K562 (cell line): Measurements from ENCODE around the gene TMC8. TPM values are rescaled to one million over a fixed set of nuclear protein-coding genes. Genes with fewer than 3 reads are reported as not detected.

ENCODE experiments used
- ATAC-seq: fragments of 200-7000 bp; cut with Tn5 transposase; 3 replicates; pipeline ENCODE4 v1.9.1; 2020; ENCODE audit warnings: moderate library complexity
- BruUV-seq: library from RNA; stranded (reverse); fragments of 400-500 nt; replicated peaks from 2 replicates; lab custom pipeline; 2021; lab: Mats Ljungman, UMichigan
- CTCF ChIA-PET: fragments of 300-600 bp; formaldehyde crosslinking; extraction: SDS; loops from one replicate; lab custom pipeline; 2021; ENCODE audit warnings: low intra/inter-chr PET ratio; lab: Yijun Ruan, JAX
- POLR2A ChIA-PET: fragments of 300-600, 350-650 bp; sonication (Branson Sonifier 250); formaldehyde crosslinking; extraction: SDS; loops from one replicate; lab custom pipeline; 2021; ENCODE audit warnings: antibody characterized with exemption, inconsistent platforms; lab: Yijun Ruan, JAX
- DNase-seq, 4 experiments: peaks; one replicate each; pipeline versions ENCODE4 v3.0.0 to v3.0.0-alpha.2; 2011 to 2018; ENCODE audit warnings: low spot score in 3 of 4, mixed read lengths in 3 of 4; ENCODE audit errors: extremely low read depth in 1 of 4
- FAIRE-seq: peaks from 2 replicates; lab custom pipeline; 2011; peaks lifted over from hg19 to GRCh38; lab: Jason Lieb, UNC
- H2AFZ ChIP-seq: 2 replicates; pipeline ENCODE4 v1.6.0; 2011; ENCODE audit warnings: low read depth, low read length, control low read depth, inconsistent platforms
- H3K27ac ChIP-seq: fragments of 200-600 bp; 3 replicates; pipeline ENCODE4 v1.8.0; 2011; ENCODE audit warnings: low read depth, mild to moderate bottlenecking, control low read depth, inconsistent platforms, low read length, moderate library complexity, mixed read lengths; ENCODE audit errors: extremely low read depth
- H3K27me3 ChIP-seq, 2 experiments: fragments of 300-600 bp in 1 of 2; 2 replicates in 1 of 2; 3 replicates in 1 of 2; pipeline versions ENCODE4 v1.6.0 to v1.8.0; 2011; ENCODE audit warnings: inconsistent platforms in 2 of 2, low read length in 2 of 2, mild to moderate bottlenecking in 1 of 2, mixed read lengths in 1 of 2, moderate library complexity in 1 of 2; ENCODE audit not compliant: control insufficient read depth in 2 of 2, insufficient read depth in 2 of 2
- H3K36me3 ChIP-seq: fragments of 300-600 bp; 3 replicates; pipeline ENCODE4 v1.8.0; 2011; ENCODE audit warnings: mild to moderate bottlenecking, low read length, inconsistent platforms; ENCODE audit not compliant: control insufficient read depth, insufficient read depth
- H3K4me1 ChIP-seq, 2 experiments: fragments of 200-600 bp in 1 of 2; replicated peaks in 1 of 2; 2 replicates in 1 of 2; 3 replicates in 1 of 2; pipeline versions ENCODE4 v1.5.1 to v1.8.0; 2011; ENCODE audit warnings: inconsistent platforms in 2 of 2, low read length in 2 of 2, mild to moderate bottlenecking in 1 of 2, mixed read lengths in 1 of 2, moderate library complexity in 1 of 2; ENCODE audit not compliant: control insufficient read depth in 2 of 2, insufficient read depth in 2 of 2
- H3K4me2 ChIP-seq: 2 replicates; pipeline ENCODE4 v1.6.1; 2011; ENCODE audit warnings: low read length, control low read depth, inconsistent platforms, mixed read lengths; ENCODE audit not compliant: insufficient read depth
- H3K4me3 ChIP-seq: fragments of 200-600 bp; sonication (generic), shearing (Covaris generic); 2 replicates; pipeline ENCODE4 v1.5.1; 2016; ENCODE audit warnings: control low read depth, inconsistent platforms
- H3K79me2 ChIP-seq: fragments of 200-600 bp; 3 replicates; pipeline ENCODE4 v1.8.0; 2011; ENCODE audit warnings: low read length, inconsistent platforms; ENCODE audit not compliant: control insufficient read depth, insufficient read depth
- H3K9ac ChIP-seq, 2 experiments: 2 replicates each; pipeline versions ENCODE4 v1.6.0 to v1.6.1; 2011; ENCODE audit warnings: low read depth in 2 of 2, low read length in 2 of 2, control low read depth in 1 of 2, inconsistent platforms in 1 of 2, mild to moderate bottlenecking in 1 of 2, mixed read lengths in 1 of 2; ENCODE audit not compliant: insufficient read depth in 1 of 2
- H3K9me1 ChIP-seq: one replicate; pipeline ENCODE4 v1.6.0; 2011; ENCODE audit warnings: inconsistent platforms, mild to moderate bottlenecking, low read length, moderate library complexity; ENCODE audit not compliant: control insufficient read depth, insufficient read depth
- H3K9me3 ChIP-seq: replicated peaks from 2 replicates; pipeline ENCODE4 v1.5.1; 2011; ENCODE audit warnings: low read depth, low read length, inconsistent platforms; ENCODE audit not compliant: control insufficient read depth, insufficient read depth
- H4K20me1 ChIP-seq: replicated peaks from 2 replicates; pipeline ENCODE4 v1.6.1; 2011; ENCODE audit warnings: low read length, inconsistent platforms, mixed read lengths; ENCODE audit not compliant: control insufficient read depth, insufficient read depth
- FOXP4 ChIP-seq: sonication (generic); formaldehyde crosslinking; IDR thresholded peaks from 2 replicates; pipeline ENCODE4 v1.8.0; 2022; ENCODE audit warnings: mild to moderate bottlenecking, missing genetic modification reagents, borderline replicate concordance
- GTF2A2 ChIP-seq: IDR thresholded peaks from 2 replicates; pipeline ENCODE4 v1.6.1; 2016; ENCODE audit warnings: mild to moderate bottlenecking, missing genetic modification characterization, missing compliant biosample characterization
- PHF21A ChIP-seq: fragments of 450-650 bp; IDR thresholded peaks from 2 replicates; pipeline ENCODE4 v1.6.1; 2017; ENCODE audit warnings: low read depth, borderline replicate concordance
- PML ChIP-seq: IDR thresholded peaks from 2 replicates; pipeline ENCODE4 v1.6.1; 2012; ENCODE audit warnings: low read length, inconsistent platforms
- POLR2A ChIP-seq: fragments of 450-650 bp; conservative IDR thresholded peaks from 2 replicates; pipeline ENCODE4 v1.6.1; 2016
- POLR2B ChIP-seq: fragments of 450-650 bp; IDR thresholded peaks from 2 replicates; pipeline ENCODE4 v1.6.1; 2018; ENCODE audit warnings: low read depth; ENCODE audit not compliant: partially characterized antibody
- RCOR1 ChIP-seq, 2 experiments: IDR thresholded peaks; 2 replicates each; pipeline ENCODE4 v1.6.1; 2012; ENCODE audit warnings: low read depth in 2 of 2, low read length in 2 of 2, borderline replicate concordance in 1 of 2, improper control_type of control experiment in 1 of 2
- TCFL5 ChIP-seq: fragments of 250-450 bp; sonication (Bioruptor Pico); conservative IDR thresholded peaks from 2 replicates; pipeline ENCODE4 v1.6.1; 2021; ENCODE audit warnings: mild to moderate bottlenecking, moderate library complexity, matching md5 sums
- TFAM ChIP-seq: fragments of 250-450 bp; sonication (Bioruptor Pico); conservative IDR thresholded peaks from 2 replicates; pipeline ENCODE4 v1.5.0; 2021; ENCODE audit warnings: mild to moderate bottlenecking, moderate library complexity
- THRB ChIP-seq: fragments of 450-650 bp; formaldehyde crosslinking; conservative IDR thresholded peaks from 2 replicates; pipeline ENCODE4 v1.4.0; 2022; ENCODE audit warnings: mild to moderate bottlenecking, missing genetic modification characterization
- ZNF431 ChIP-seq: sonication (generic); formaldehyde crosslinking; IDR thresholded peaks from 2 replicates; pipeline ENCODE4 v1.8.0; 2022; ENCODE audit warnings: mild to moderate bottlenecking, missing genetic modification reagents
- ZNF584 ChIP-seq: fragments of 200-800 bp; sonication (Bioruptor generic); IDR thresholded peaks from 2 replicates; pipeline ENCODE4 v1.6.1; 2016; ENCODE audit warnings: low read depth, mild to moderate bottlenecking, missing genetic modification characterization, missing compliant biosample characterization
- ZNF668 ChIP-seq: fragments of 250-450 bp; sonication (Bioruptor Pico); IDR thresholded peaks from 2 replicates; pipeline ENCODE4 v1.8.0; 2022; ENCODE audit warnings: mild to moderate bottlenecking, inconsistent platforms
- WGBS: fragments of 100-300 bp; shearing (Covaris generic); methylation state at CpG from one replicate; pipeline ENCODE4 v1.1.6; 2016; ENCODE audit warnings: low coverage, mixed read lengths; ENCODE audit not compliant: insufficient coverage; ENCODE audit errors: missing lambda C conversion rate; 5-methylcytosine and 5-hydroxymethylcytosine counted together
- in situ Hi-C: fragments of 300-500 bp; cut with MboI; formaldehyde crosslinking; loops from 4 replicates; pipeline ENCODE4 v1.15.0; 2018; ENCODE audit warnings: inconsistent platforms, mixed read lengths
- intact Hi-C: fragments of 100-400 bp; cut with micrococcal nuclease; formaldehyde crosslinking; loops from 2 replicates; pipeline ENCODE4 v1.14.2; 2022
- polyA plus RNA-seq, 8 experiments: library from polyadenylated mRNA; depleted of rRNA in 4 of 8; stranded (reverse) in 5 of 8; unstranded in 3 of 8; fragments of >200 nt; fragmentation: Nextera tagmentation in 2 of 8; fragmentation: Illumina TruSeq in 1 of 8; extraction: Ambion mirVana in 2 of 8; extraction: Trizol in 1 of 8; gene quantifications; 2 replicates each; pipeline versions ENCODE4 v1.2.1 to v1.2.3, GENCODE V29; 2011 to 2014; ENCODE audit warnings: inconsistent platforms in 1 of 8, missing spikeins in 1 of 8
- total RNA-seq, 7 experiments: library from RNA; depleted of rRNA in 6 of 7; stranded (reverse); fragments of >200 nt in 6 of 7; fragmentation: Illumina TruSeq in 2 of 7; extraction: Trizol in 2 of 7; gene quantifications; 2 replicates each; pipeline versions ENCODE4 v1.2.1 to v1.2.3, GENCODE V29; 2011 to 2021; ENCODE audit warnings: low replicate concordance in 1 of 7
- TF ChIP-seq, protein P1 (sequence below): fragments of 250-450 bp; sonication (Bioruptor Pico); IDR thresholded peaks from 2 replicates; pipeline ENCODE4 v1.9.0; 2021; ENCODE audit warnings: mild to moderate bottlenecking, inconsistent platforms

TMC8 gene
- total and polyA plus RNA-seq, 9 of the 15 experiments (the other 6 are each of a cell fraction or from before 2014, with no cell fraction given), result 0.13 to 10.9 (median 2.8) TPM

GRCh38 chr17:78186692-78187595, 56.4 kb downstream of the TMC8 start, which contains the start of the genes AFMID and TK1:
Gene AFMID (plus strand): TSS chr17:78187362. CDS start chr17:78187371, 9 bp downstream.
Gene TK1 (minus strand): TSS chr17:78187052. CDS start chr17:78186994, 58 bp downstream.
- Histone ChIP-seq H3K9me3 (no peaks in the 10 kb centered on the region), H3K9ac (peak within 1 kb of the TSS; percentile 93 to 99), H3K4me1 (peaks cover 22 to 54% of the 10 kb centered on the region in 2 experiments), H3K36me3 (peaks cover 66% of the 10 kb centered on the region; the same call in 2 of the 3 replicates), H3K79me2 (peaks cover 84% of the 10 kb centered on the region), H3K4me2 (peak within 1 kb of the TSS; percentile 99), H3K27me3 (no peaks in the 10 kb centered on the region), H3K27ac (peak within 1 kb of the TSS; percentile 89), H3K9me1 (no peaks in the 10 kb centered on the region), H2AFZ (peak within 1 kb of the TSS; percentile 86), H4K20me1 (peaks cover 14% of the 10 kb centered on the region), H3K4me3 (peak within 1 kb of the TSS; percentile 86)
- in situ Hi-C loops, result no loop called here
- peak; percentile 94 for ATAC-seq
- peak; percentile 98 to 99 (median 98) for DNase-seq
- CTCF ChIA-PET, result interaction anchor here (0.6 to 0.9 kb wide), 4 partner anchors 64 to 305 kb away, joined by 3 to 4 read pairs (median 4); no protein-coding TSS in a partner anchor
- WGBS, result under 1% methylated on average over 38 of the region's 57 CpGs
- peak; percentile 96 for FAIRE-seq
- BruUV-seq, result no TSS peak
- intact Hi-C loops, result loop anchor here (1.0 to 5.0 kb wide), 3 partner anchors 50 to 168 kb away; no protein-coding TSS in a partner anchor
- POLR2A ChIA-PET, result interaction anchor here (0.5 to 3.9 kb wide), 24 partner anchors 9 to 384 kb away, joined by 3 to 29 read pairs (median 4); partner anchors contain the start of gene TMC6
- TF ChIP-seq PML (peak; percentile 86), PHF21A (peak; percentile 87; the same call in 1 of the 2 replicates), RCOR1 (IDR thresholded peaks at IDR 0.05; ENCODE audit: borderline replicate concordance in 1 of 2, low read depth in 2 of 2, low read length in 2 of 2) (peak; percentile 87 to 91), THRB (CRISPR knock-in tag) (0 out of 2 replicates have a peak, but pooled peaks have one; percentile 34), TFAM (no peak), ZNF431 (peak; percentile 74; the same call in 1 of the 2 replicates), ZNF584 (CRISPR knock-in tag) (no peak), TCFL5 (no peak), POLR2A (peak; percentile 97), POLR2B (peak; percentile 87), ZNF668 (CRISPR knock-in tag) (0 out of 2 replicates have a peak, but pooled peaks have one; percentile 48), GTF2A2 (no peak), FOXP4 (CRISPR knock-in tag) (peak; percentile 67; the same call in 1 of the 2 replicates)
- TF ChIP-seq, protein P1, sequence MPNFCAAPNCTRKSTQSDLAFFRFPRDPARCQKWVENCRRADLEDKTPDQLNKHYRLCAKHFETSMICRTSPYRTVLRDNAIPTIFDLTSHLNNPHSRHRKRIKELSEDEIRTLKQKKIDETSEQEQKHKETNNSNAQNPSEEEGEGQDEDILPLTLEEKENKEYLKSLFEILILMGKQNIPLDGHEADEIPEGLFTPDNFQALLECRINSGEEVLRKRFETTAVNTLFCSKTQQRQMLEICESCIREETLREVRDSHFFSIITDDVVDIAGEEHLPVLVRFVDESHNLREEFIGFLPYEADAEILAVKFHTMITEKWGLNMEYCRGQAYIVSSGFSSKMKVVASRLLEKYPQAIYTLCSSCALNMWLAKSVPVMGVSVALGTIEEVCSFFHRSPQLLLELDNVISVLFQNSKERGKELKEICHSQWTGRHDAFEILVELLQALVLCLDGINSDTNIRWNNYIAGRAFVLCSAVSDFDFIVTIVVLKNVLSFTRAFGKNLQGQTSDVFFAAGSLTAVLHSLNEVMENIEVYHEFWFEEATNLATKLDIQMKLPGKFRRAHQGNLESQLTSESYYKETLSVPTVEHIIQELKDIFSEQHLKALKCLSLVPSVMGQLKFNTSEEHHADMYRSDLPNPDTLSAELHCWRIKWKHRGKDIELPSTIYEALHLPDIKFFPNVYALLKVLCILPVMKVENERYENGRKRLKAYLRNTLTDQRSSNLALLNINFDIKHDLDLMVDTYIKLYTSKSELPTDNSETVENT, result peak; percentile 53; the same call in 1 of the 2 replicates
